ENCODE measurements around the gene XYLT1.

- TF ChIP-seq TAF1 (IDR thresholded peaks at IDR 0.05; ENCODE audit: low read depth) (no peak), EGR1 (IDR thresholded peaks at IDR 0.05) (no peak), RAD21 (IDR thresholded peaks at IDR 0.05; ENCODE audit: low read depth) (no peak), REST (IDR thresholded peaks at IDR 0.05; ENCODE audit: low read depth) (no peak), TEAD4 (IDR thresholded peaks at IDR 0.05) (no peak), CEBPB (IDR thresholded peaks at IDR 0.05) (no peak), TCF12 (IDR thresholded peaks at IDR 0.05; ENCODE audit: low read depth) (no peak), CREB1 (IDR thresholded peaks at IDR 0.05; ENCODE audit: low read depth) (no peak), ZBTB7A (IDR thresholded peaks at IDR 0.05; ENCODE audit: low read depth) (no peak), EP300 (IDR thresholded peaks at IDR 0.05; ENCODE audit: borderline replicate concordance) (no peak), YY1 (IDR thresholded peaks at IDR 0.05; ENCODE audit: low read depth) (no peak), FOXM1 (IDR thresholded peaks at IDR 0.05; ENCODE audit: borderline replicate concordance, low read depth) (no peak)
- TF ChIP-seq, protein P1, sequence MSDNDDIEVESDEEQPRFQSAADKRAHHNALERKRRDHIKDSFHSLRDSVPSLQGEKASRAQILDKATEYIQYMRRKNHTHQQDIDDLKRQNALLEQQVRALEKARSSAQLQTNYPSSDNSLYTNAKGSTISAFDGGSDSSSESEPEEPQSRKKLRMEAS (IDR thresholded peaks at IDR 0.05) = no peak
Observed at GRCh38 chr16:17171250-17172143, 299.3 kb downstream of the XYLT1 start.

All from Ishikawa (cell line).